Globus pallidus (tissue), 1 donor: ENCODE measurements around the gene LRRC8C.
A peak's percentile ranks its signal among the peaks of the same experiment; 100 is the strongest.
"Not testable (repeated sequence)": the region's sequence is repeated elsewhere in the genome, so short reads cannot be mapped to it uniquely, and the experiment has no call there.

ENCODE experiments used
- DNase-seq: peaks from one replicate; pipeline ENCODE4 v3.0.0-alpha.2; 2015; ENCODE audit warnings: low spot score

LRRC8C gene

GRCh38 chr1:89704014-89704413 is 71.1 kb downstream of the LRRC8C start:
- DNase-seq = no peak

GRCh38 chr1:89704885-89705284 is 72.0 kb downstream of the LRRC8C start:
- DNase-seq = not testable (repeated sequence)

GRCh38 chr1:89705901-89706699 is 73.2 kb downstream of the LRRC8C start:
- DNase-seq = no peak

- DNase-seq = peak; percentile 49
These were observed 73.7 kb downstream of the LRRC8C start for GRCh38 chr1:89706700-89707012.

- no peak for DNase-seq
These were observed 75.9 kb downstream of the LRRC8C start for GRCh38 chr1:89708751-89709375.

- DNase-seq = no peak
These were observed 77.7 kb downstream of the LRRC8C start for GRCh38 chr1:89710498-89711139.

- no peak for DNase-seq
These were observed 78.3 kb downstream of the LRRC8C start for GRCh38 chr1:89711140-89711778.

GRCh38 chr1:89712420-89712819 is 79.5 kb downstream of the LRRC8C start:
- no peak for DNase-seq

- no peak for DNase-seq
These were observed 82.8 kb downstream of the LRRC8C start for GRCh38 chr1:89715677-89716076.

- no peak for DNase-seq
These were observed 86.8 kb downstream of the LRRC8C start for GRCh38 chr1:89719502-89720306.

GRCh38 chr1:89720839-89721238 is 87.9 kb downstream of the LRRC8C start:
- no peak for DNase-seq

GRCh38 chr1:89721351-89721750 is 88.4 kb downstream of the LRRC8C start:
- no peak for DNase-seq

GRCh38 chr1:89723144-89723543 is 90.2 kb downstream of the LRRC8C start:
- no peak for DNase-seq

- no peak for DNase-seq
These were observed 90.9 kb downstream of the LRRC8C start for GRCh38 chr1:89723863-89724262.

- DNase-seq = no peak
These were observed 91.6 kb downstream of the LRRC8C start for GRCh38 chr1:89724369-89725010.

GRCh38 chr1:89725011-89725370 is 92.1 kb downstream of the LRRC8C start:
- no peak for DNase-seq

GRCh38 chr1:89725631-89726030 is 92.7 kb downstream of the LRRC8C start:
- no peak for DNase-seq

GRCh38 chr1:89727517-89728312 is 94.8 kb downstream of the LRRC8C start:
- no peak for DNase-seq

- no peak for DNase-seq
These were observed 95.5 kb downstream of the LRRC8C start for GRCh38 chr1:89728381-89728780.

- DNase-seq = no peak
These were observed 99.3 kb downstream of the LRRC8C start for GRCh38 chr1:89732206-89732605.
